CD14-positive monocyte (primary cell): Measurements from ENCODE around the gene TMEM250. TPM values are rescaled to one million over a fixed set of nuclear protein-coding genes. Genes with fewer than 3 reads are reported as not detected.

Source experiments
- DNase-seq, 3 donors: peaks; one replicate each; pipeline ENCODE4 v3.0.0-alpha.2; 2011 to 2022
- H2AFZ ChIP-seq: 2 replicates; pipeline ENCODE4 v1.6.0; 2012; ENCODE audit warnings: mild to moderate bottlenecking, low read depth, low read length, inconsistent platforms; ENCODE audit not compliant: insufficient read depth, poor library complexity, severe bottlenecking
- H3K27ac ChIP-seq, 2 donors: 1 replicate in 1 of 2; 2 replicates in 1 of 2; pipeline ENCODE4 v1.5.1; 2012 to 2013; ENCODE audit warnings: low read length in 2 of 2, control low read depth in 1 of 2, inconsistent platforms in 1 of 2, low read depth in 1 of 2, mild to moderate bottlenecking in 1 of 2
- H3K27me3 ChIP-seq, 2 donors: one replicate each; pipeline versions ENCODE4 v1.6.0 to v1.6.1; 2011 to 2013; ENCODE audit warnings: low read length in 2 of 2; ENCODE audit not compliant: control insufficient read depth in 2 of 2, insufficient read depth in 2 of 2
- H3K36me3 ChIP-seq, 2 donors: replicated peaks in 1 of 2; 1 replicate in 1 of 2; 2 replicates in 1 of 2; pipeline versions ENCODE4 v1.5.1 to v1.6.1; 2012 to 2013; ENCODE audit warnings: low read length in 2 of 2, control low read depth in 1 of 2, inconsistent platforms in 1 of 2, mild to moderate bottlenecking in 1 of 2; ENCODE audit not compliant: insufficient read depth in 2 of 2, control insufficient read depth in 1 of 2
- H3K4me1 ChIP-seq, 2 donors: 1 replicate in 1 of 2; 2 replicates in 1 of 2; pipeline versions ENCODE4 v1.5.1 to v1.6.1; 2012 to 2013; ENCODE audit warnings: low read length in 2 of 2, control low read depth in 1 of 2, inconsistent platforms in 1 of 2, mild to moderate bottlenecking in 1 of 2, moderate library complexity in 1 of 2; ENCODE audit not compliant: insufficient read depth in 2 of 2, control insufficient read depth in 1 of 2
- H3K4me2 ChIP-seq: replicated peaks from 2 replicates; pipeline ENCODE3; 2012; ENCODE audit warnings: low read length, moderate library complexity, mild to moderate bottlenecking; ENCODE audit not compliant: poor library complexity, severe bottlenecking; ENCODE audit errors: extremely low read depth
- H3K4me3 ChIP-seq, 3 experiments: fragments of 200-600 bp in 1 of 3; sonication (generic) in 1 of 3; replicated peaks in 1 of 3; 1 replicate in 2 of 3; 2 replicates in 1 of 3; pipeline ENCODE4 v1.5.1; 2011 to 2013; ENCODE audit warnings: low read length in 3 of 3, mild to moderate bottlenecking in 3 of 3, control low read depth in 2 of 3, low read depth in 2 of 3, inconsistent platforms in 1 of 3, moderate library complexity in 1 of 3
- H3K79me2 ChIP-seq: 2 replicates; pipeline ENCODE4 v1.6.0; 2012; ENCODE audit warnings: mild to moderate bottlenecking, control low read depth, inconsistent platforms, low read length, moderate library complexity; ENCODE audit not compliant: insufficient read depth
- H3K9ac ChIP-seq: 2 replicates; pipeline ENCODE4 v1.6.0; 2017; ENCODE audit warnings: low read length, mild to moderate bottlenecking; ENCODE audit not compliant: insufficient read depth, poor library complexity, severe bottlenecking
- H3K9me3 ChIP-seq, 2 donors: replicated peaks in 1 of 2; 1 replicate in 1 of 2; 2 replicates in 1 of 2; pipeline versions ENCODE4 v1.5.1 to v1.6.1; 2012 to 2013; ENCODE audit warnings: low read length in 2 of 2, control low read depth in 1 of 2; ENCODE audit not compliant: control insufficient read depth in 1 of 2, insufficient read depth in 1 of 2
- H4K20me1 ChIP-seq: 2 replicates; pipeline ENCODE4 v1.6.0; 2012; ENCODE audit warnings: mild to moderate bottlenecking, low read length, control low read depth, moderate library complexity; ENCODE audit not compliant: insufficient read depth
- H3K27ac Mint-ChIP-seq, 7 donors: one replicate each; pipeline ENCODE4 v1.8.0; 2020; ENCODE audit warnings: mild to moderate bottlenecking in 7 of 7, mixed read lengths in 7 of 7, moderate library complexity in 6 of 7, inconsistent platforms in 2 of 7
- H3K27me3 Mint-ChIP-seq, 3 donors: one replicate each; pipeline ENCODE4 v1.8.0; 2021 to 2022; ENCODE audit warnings: low read depth in 3 of 3, mild to moderate bottlenecking in 3 of 3, mixed read lengths in 3 of 3, moderate library complexity in 3 of 3, inconsistent platforms in 1 of 3
- H3K36me3 Mint-ChIP-seq, 2 donors: one replicate each; pipeline ENCODE4 v1.8.0; 2020; ENCODE audit warnings: mixed read lengths in 2 of 2, inconsistent platforms in 1 of 2, mild to moderate bottlenecking in 1 of 2
- H3K4me1 Mint-ChIP-seq: one replicate; pipeline ENCODE4 v1.8.0; 2020; ENCODE audit warnings: mild to moderate bottlenecking, mixed read lengths
- H3K4me3 Mint-ChIP-seq, 2 donors: one replicate each; pipeline ENCODE4 v1.8.0; 2020; ENCODE audit warnings: mild to moderate bottlenecking in 2 of 2, mixed read lengths in 2 of 2, moderate library complexity in 1 of 2
- H3K9me3 Mint-ChIP-seq, 7 donors: one replicate each; pipeline ENCODE4 v1.8.0; 2020 to 2022; ENCODE audit warnings: mixed read lengths in 7 of 7, mild to moderate bottlenecking in 6 of 7, moderate library complexity in 6 of 7, inconsistent platforms in 2 of 7
- WGBS: methylation state at CpG from one replicate; pipeline ENCODE4 v1.1.5; 2013; ENCODE audit warnings: missing lambda C conversion rate; ENCODE audit not compliant: insufficient coverage; 5-methylcytosine and 5-hydroxymethylcytosine counted together
- intact Hi-C, 2 donors: fragments of 100-400 bp; cut with micrococcal nuclease; formaldehyde crosslinking; loops; one replicate each; pipeline versions ENCODE4 v1.15.0 to v1.15.1; 2023
- polyA plus RNA-seq, 3 donors: library from polyadenylated mRNA; depleted of rRNA in 1 of 3; unstranded in 2 of 3; stranded (reverse) in 1 of 3; fragments of 300-500 nt in 2 of 3; fragments of >200 nt in 1 of 3; fragmentation: Illumina TruSeq in 2 of 3; gene quantifications; 1 replicate in 2 of 3; 2 replicates in 1 of 3; pipeline ENCODE4 v1.2.3, GENCODE V29; 2012 to 2021
- TF ChIP-seq, protein P1 (sequence below): fragments of 200-600 bp; IDR thresholded peaks from one replicate; pipeline ENCODE4 v1.8.0; 2022; ENCODE audit warnings: antibody characterized with exemption, mild to moderate bottlenecking

The TMEM250 gene
- polyA plus RNA-seq, 3 donors = 11.0 to 38.0 (median 30.9) TPM

DNA sequence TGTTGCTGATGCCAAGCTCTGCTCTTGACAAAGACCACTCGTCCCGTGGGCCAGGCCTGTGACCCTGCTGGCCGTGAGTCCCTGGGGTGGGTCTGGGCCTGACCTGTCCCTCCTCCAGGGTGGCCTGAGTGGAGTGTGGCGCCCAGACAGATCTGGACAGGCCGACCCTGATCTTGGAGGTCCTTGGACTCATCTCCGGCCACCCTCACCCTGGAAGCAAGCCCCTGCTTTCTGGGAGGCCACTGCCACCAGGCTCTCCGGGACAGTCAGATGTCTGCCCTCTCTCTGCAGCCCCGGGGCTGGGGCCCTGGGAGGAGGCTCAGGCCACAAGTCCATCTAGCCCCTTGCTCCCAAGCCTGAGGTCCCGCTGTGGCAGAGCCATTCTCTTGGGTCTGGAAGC lies 31.2 kb upstream of the TMEM250 start:
- Mint-ChIP-seq H3K27ac (no peak overlapping the region), H3K36me3 (no peaks in the 10 kb centered on the region), H3K27me3 (peaks cover 0 to 13% (median 6%) of the 10 kb centered on the region in 3 donors), H3K9me3 (peaks cover 0 to 2% (median 0%) of the 10 kb centered on the region in 7 donors), H3K4me1 (no peaks in the 10 kb centered on the region), H3K4me3 (no peak overlapping the region)
- no peaks in the 10 kb centered on the region for H4K20me1 ChIP-seq
- WGBS = 96% methylated on average over 8 of the region's 9 CpGs
- intact Hi-C loops = no loop called here
- H3K27ac ChIP-seq = no peak overlapping the region
- H3K4me3 ChIP-seq = no peak overlapping the region
- H3K9me3 ChIP-seq = no peaks in the 10 kb centered on the region
- no peak overlapping the region for H3K4me2 ChIP-seq
- H2AFZ ChIP-seq = no peak overlapping the region
- no peak for DNase-seq
- H3K36me3 ChIP-seq = no peaks in the 10 kb centered on the region
- TF ChIP-seq, protein P1, sequence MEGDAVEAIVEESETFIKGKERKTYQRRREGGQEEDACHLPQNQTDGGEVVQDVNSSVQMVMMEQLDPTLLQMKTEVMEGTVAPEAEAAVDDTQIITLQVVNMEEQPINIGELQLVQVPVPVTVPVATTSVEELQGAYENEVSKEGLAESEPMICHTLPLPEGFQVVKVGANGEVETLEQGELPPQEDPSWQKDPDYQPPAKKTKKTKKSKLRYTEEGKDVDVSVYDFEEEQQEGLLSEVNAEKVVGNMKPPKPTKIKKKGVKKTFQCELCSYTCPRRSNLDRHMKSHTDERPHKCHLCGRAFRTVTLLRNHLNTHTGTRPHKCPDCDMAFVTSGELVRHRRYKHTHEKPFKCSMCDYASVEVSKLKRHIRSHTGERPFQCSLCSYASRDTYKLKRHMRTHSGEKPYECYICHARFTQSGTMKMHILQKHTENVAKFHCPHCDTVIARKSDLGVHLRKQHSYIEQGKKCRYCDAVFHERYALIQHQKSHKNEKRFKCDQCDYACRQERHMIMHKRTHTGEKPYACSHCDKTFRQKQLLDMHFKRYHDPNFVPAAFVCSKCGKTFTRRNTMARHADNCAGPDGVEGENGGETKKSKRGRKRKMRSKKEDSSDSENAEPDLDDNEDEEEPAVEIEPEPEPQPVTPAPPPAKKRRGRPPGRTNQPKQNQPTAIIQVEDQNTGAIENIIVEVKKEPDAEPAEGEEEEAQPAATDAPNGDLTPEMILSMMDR = no peak
- H3K9ac ChIP-seq = no peak overlapping the region
- H3K79me2 ChIP-seq = no peaks in the 10 kb centered on the region
- H3K4me1 ChIP-seq = no peaks in the 10 kb centered on the region
- H3K27me3 ChIP-seq = peaks cover 0 to 4% of the 10 kb centered on the region in 2 donors

GRCh38 chr9:136149337-136149736 lies 30.7 kb upstream of the TMEM250 start:
- Histone ChIP-seq H3K27me3 (peaks cover 0 to 4% of the 10 kb centered on the region in 2 donors), H3K9ac (no peak overlapping the region), H3K4me1 (no peaks in the 10 kb centered on the region), H4K20me1 (no peaks in the 10 kb centered on the region), H3K79me2 (no peaks in the 10 kb centered on the region), H3K27ac (no peak overlapping the region), H3K4me2 (no peak overlapping the region), H3K36me3 (no peaks in the 10 kb centered on the region), H2AFZ (no peak overlapping the region), H3K9me3 (no peaks in the 10 kb centered on the region), H3K4me3 (no peak overlapping the region)
- H3K4me3 Mint-ChIP-seq = no peak overlapping the region
- H3K27me3 Mint-ChIP-seq = peaks cover 0 to 13% (median 6%) of the 10 kb centered on the region in 3 donors
- 94% methylated on average over 10 of the region's 12 CpGs for WGBS
- intact Hi-C loops = no loop called here
- TF ChIP-seq, protein P1 = no peak
- no peak overlapping the region for H3K27ac Mint-ChIP-seq
- no peaks in the 10 kb centered on the region for H3K36me3 Mint-ChIP-seq
- no peaks in the 10 kb centered on the region for H3K4me1 Mint-ChIP-seq
- peaks cover 0 to 2% (median 0%) of the 10 kb centered on the region in 7 donors for H3K9me3 Mint-ChIP-seq
- no peak for DNase-seq
